Measurements from ENCODE around the gene NBEAL2. TPM values are rescaled to one million over a fixed set of nuclear protein-coding genes. Genes with fewer than 3 reads are reported as not detected.
"Not testable (repeated sequence)": the region's sequence is repeated elsewhere in the genome, so short reads cannot be mapped to it uniquely, and the experiment has no call there.

Gene NBEAL2
- total RNA-seq, 1 experiment from 2014 or later, result 80.0 TPM

DNA sequence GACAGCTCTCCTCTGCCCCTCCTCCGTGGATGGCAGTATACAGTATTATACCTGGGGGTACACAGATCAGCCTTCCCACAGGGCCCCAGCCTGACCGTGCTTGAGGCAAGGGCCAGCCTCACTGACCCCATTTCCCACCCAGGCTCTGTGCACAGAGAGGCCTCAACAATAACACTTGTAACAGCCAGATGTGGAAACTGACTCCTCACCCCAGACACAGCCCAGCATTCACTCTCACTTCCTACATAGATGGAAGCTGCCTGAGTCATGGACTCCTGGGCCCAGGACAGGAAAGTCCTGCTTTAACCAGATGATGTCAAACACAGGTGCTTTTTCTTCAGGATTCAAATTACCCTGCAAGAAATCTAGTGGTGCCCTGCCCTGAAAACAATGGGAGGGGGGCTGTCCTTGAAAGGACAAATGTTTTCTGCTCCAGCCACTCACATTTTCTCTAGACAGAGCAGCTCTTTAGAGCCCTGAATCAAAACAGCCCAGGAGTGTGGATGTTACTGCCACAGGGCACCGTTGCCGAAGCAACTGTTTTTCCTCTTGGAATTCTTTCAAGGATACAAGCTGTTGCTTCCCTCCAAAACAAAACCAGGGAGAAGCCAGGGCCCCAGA is 19.3 kb upstream of the NBEAL2 start (continued):
- TF ChIP-seq, protein P1, sequence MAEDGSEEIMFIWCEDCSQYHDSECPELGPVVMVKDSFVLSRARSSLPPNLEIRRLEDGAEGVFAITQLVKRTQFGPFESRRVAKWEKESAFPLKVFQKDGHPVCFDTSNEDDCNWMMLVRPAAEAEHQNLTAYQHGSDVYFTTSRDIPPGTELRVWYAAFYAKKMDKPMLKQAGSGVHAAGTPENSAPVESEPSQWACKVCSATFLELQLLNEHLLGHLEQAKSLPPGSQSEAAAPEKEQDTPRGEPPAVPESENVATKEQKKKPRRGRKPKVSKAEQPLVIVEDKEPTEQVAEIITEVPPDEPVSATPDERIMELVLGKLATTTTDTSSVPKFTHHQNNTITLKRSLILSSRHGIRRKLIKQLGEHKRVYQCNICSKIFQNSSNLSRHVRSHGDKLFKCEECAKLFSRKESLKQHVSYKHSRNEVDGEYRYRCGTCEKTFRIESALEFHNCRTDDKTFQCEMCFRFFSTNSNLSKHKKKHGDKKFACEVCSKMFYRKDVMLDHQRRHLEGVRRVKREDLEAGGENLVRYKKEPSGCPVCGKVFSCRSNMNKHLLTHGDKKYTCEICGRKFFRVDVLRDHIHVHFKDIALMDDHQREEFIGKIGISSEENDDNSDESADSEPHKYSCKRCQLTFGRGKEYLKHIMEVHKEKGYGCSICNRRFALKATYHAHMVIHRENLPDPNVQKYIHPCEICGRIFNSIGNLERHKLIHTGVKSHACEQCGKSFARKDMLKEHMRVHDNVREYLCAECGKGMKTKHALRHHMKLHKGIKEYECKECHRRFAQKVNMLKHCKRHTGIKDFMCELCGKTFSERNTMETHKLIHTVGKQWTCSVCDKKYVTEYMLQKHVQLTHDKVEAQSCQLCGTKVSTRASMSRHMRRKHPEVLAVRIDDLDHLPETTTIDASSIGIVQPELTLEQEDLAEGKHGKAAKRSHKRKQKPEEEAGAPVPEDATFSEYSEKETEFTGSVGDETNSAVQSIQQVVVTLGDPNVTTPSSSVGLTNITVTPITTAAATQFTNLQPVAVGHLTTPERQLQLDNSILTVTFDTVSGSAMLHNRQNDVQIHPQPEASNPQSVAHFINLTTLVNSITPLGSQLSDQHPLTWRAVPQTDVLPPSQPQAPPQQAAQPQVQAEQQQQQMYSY (CRISPR knock-in tag; IDR thresholded peaks at IDR 0.05), result no peak
- TF ChIP-seq, protein P2, sequence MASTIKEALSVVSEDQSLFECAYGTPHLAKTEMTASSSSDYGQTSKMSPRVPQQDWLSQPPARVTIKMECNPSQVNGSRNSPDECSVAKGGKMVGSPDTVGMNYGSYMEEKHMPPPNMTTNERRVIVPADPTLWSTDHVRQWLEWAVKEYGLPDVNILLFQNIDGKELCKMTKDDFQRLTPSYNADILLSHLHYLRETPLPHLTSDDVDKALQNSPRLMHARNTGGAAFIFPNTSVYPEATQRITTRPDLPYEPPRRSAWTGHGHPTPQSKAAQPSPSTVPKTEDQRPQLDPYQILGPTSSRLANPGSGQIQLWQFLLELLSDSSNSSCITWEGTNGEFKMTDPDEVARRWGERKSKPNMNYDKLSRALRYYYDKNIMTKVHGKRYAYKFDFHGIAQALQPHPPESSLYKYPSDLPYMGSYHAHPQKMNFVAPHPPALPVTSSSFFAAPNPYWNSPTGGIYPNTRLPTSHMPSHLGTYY (CRISPR knock-in tag; IDR thresholded peaks at IDR 0.05), result no peak
- TF ChIP-seq GRHL2 (CRISPR knock-in tag; IDR thresholded peaks at IDR 0.05; ENCODE audit: insufficient replicate concordance, severe bottlenecking) (no peak), OVOL2 (CRISPR knock-in tag; IDR thresholded peaks at IDR 0.05; ENCODE audit: borderline replicate concordance) (no peak), SOX15 (CRISPR knock-in tag; IDR thresholded peaks at IDR 0.05) (no peak)

DNA sequence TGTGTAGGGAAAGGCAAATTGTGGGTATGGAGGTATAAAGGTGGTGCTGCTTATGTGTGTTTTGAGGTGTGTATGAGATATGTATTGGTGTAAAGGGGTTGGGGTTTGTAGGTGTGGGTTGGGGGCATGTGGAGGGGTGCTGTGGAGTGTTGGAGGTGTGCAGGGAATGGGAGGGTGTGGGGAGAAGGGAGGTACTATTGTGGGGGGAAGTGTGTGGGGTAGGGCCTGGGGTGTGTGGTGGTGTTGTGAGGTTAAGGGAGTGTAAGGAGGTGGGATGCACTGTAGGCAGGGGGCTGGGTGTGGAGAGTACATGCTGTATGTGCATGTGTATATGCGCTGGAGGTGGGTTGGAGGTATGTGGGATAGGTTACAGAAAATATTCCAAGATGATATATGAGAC is 18.6 kb upstream of the NBEAL2 start:
- peaks cover 24% of the 10 kb centered on the region for H3K36me3 Mint-ChIP-seq
- ChIA-PET POLR2A (interaction anchor here (0.7 kb wide), 1 partner anchor 497 kb away, joined by 4 read pairs; no protein-coding TSS in a partner anchor), CTCF (interaction anchor here (1.0 kb wide), 1 partner anchor 52 kb away, joined by 3 read pairs; no protein-coding TSS in a partner anchor)
- H3K27ac Mint-ChIP-seq, result peak overlapping the region; percentile 77
- no peak for DNase-seq (ENCODE audit: low spot score)
- peaks cover 36% of the 10 kb centered on the region for H3K4me1 Mint-ChIP-seq
- peaks cover 6% of the 10 kb centered on the region for H3K9me3 Mint-ChIP-seq
- no peak overlapping the region for H3K4me3 Mint-ChIP-seq
- no peak for TF ChIP-seq GABPB1 (CRISPR knock-in tag; IDR thresholded peaks at IDR 0.05)
- TF ChIP-seq ZNF121 (CRISPR knock-in tag; IDR thresholded peaks at IDR 0.05), result no peak
- ATAC-seq, result no peak
- no peaks in the 10 kb centered on the region for H3K27me3 Mint-ChIP-seq (ENCODE audit: low read depth)

DNA sequence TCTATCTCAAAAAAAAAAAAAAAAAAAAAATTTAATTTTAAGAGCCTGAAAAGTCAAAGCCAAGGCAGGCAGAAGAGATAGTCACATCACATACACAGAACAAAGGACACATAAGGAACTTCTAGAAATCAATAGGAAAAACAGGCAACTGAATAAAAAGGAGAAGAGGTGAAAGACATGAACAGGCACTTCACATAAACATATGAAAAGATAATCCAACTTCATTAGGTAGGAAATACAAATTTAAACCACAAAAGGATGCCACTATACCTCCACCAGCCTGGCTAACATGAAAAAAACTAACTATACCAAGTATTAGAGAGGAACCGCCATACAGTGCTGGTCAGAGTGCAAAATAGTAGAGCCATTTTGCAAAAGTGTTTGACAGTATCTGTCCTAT is 17.0 kb upstream of the NBEAL2 start:
- no peak for ATAC-seq
- TF ChIP-seq KAT7 (CRISPR knock-in tag; IDR thresholded peaks at IDR 0.05; ENCODE audit: borderline replicate concordance), result no peak
- Mint-ChIP-seq H3K4me1 (peaks cover 47% of the 10 kb centered on the region), H3K36me3 (peaks cover 28% of the 10 kb centered on the region), H3K27me3 (ENCODE audit: low read depth) (no peaks in the 10 kb centered on the region), H3K4me3 (no peak overlapping the region), H3K9me3 (peaks cover 6% of the 10 kb centered on the region), H3K27ac (no peak overlapping the region)
- POLR2A ChIA-PET, result no interaction called here
- CTCF ChIA-PET, result no interaction called here
- no peak for DNase-seq (ENCODE audit: low spot score)

DNA sequence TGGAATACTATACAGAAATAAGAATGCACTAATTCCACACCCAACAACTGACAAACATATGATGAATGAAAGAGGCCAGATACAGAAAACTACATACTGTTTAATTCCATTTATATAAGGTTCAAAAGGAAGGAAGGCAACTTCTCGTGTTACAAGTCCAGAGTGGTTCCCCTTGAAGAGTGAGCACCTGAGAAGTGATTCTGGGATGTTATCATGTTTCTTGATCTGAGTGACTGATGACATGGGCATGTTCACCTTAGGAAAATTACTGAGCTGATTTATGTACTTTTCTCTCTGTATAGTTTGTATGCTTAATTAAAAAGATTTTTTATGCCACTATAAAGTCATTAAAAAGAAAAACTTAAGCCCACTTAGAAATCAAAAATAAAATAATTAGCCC is 16.5 kb upstream of the NBEAL2 start:
- H3K4me3 Mint-ChIP-seq, result no peak overlapping the region
- CTCF ChIA-PET, result no interaction called here
- POLR2A ChIA-PET, result no interaction called here
- ATAC-seq (no peak), DNase-seq (ENCODE audit: low spot score) (no peak)
- no peak overlapping the region for H3K27ac Mint-ChIP-seq
- H3K9me3 Mint-ChIP-seq, result peaks cover 6% of the 10 kb centered on the region
- no peaks in the 10 kb centered on the region for H3K27me3 Mint-ChIP-seq (ENCODE audit: low read depth)
- H3K36me3 Mint-ChIP-seq, result peaks cover 28% of the 10 kb centered on the region
- TF ChIP-seq ZNF396 (CRISPR knock-in tag; IDR thresholded peaks at IDR 0.05; ENCODE audit: borderline replicate concordance) (no peak), TEAD4 (CRISPR knock-in tag; IDR thresholded peaks at IDR 0.05) (no peak), NFYB (CRISPR knock-in tag; conservative IDR thresholded peaks at IDR 0.05; ENCODE audit: low read depth) (no peak), RORB (CRISPR knock-in tag; IDR thresholded peaks at IDR 0.05) (no peak), ZNF423 (CRISPR knock-in tag; IDR thresholded peaks at IDR 0.05) (no peak)
- TF ChIP-seq, protein P3, sequence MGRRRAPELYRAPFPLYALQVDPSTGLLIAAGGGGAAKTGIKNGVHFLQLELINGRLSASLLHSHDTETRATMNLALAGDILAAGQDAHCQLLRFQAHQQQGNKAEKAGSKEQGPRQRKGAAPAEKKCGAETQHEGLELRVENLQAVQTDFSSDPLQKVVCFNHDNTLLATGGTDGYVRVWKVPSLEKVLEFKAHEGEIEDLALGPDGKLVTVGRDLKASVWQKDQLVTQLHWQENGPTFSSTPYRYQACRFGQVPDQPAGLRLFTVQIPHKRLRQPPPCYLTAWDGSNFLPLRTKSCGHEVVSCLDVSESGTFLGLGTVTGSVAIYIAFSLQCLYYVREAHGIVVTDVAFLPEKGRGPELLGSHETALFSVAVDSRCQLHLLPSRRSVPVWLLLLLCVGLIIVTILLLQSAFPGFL (CRISPR knock-in tag; IDR thresholded peaks at IDR 0.05; ENCODE audit: borderline replicate concordance), result no peak
- TF ChIP-seq, protein P4, sequence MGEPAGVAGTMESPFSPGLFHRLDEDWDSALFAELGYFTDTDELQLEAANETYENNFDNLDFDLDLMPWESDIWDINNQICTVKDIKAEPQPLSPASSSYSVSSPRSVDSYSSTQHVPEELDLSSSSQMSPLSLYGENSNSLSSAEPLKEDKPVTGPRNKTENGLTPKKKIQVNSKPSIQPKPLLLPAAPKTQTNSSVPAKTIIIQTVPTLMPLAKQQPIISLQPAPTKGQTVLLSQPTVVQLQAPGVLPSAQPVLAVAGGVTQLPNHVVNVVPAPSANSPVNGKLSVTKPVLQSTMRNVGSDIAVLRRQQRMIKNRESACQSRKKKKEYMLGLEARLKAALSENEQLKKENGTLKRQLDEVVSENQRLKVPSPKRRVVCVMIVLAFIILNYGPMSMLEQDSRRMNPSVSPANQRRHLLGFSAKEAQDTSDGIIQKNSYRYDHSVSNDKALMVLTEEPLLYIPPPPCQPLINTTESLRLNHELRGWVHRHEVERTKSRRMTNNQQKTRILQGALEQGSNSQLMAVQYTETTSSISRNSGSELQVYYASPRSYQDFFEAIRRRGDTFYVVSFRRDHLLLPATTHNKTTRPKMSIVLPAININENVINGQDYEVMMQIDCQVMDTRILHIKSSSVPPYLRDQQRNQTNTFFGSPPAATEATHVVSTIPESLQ (CRISPR knock-in tag; IDR thresholded peaks at IDR 0.05), result no peak
- H3K4me1 Mint-ChIP-seq, result peaks cover 48% of the 10 kb centered on the region

DNA sequence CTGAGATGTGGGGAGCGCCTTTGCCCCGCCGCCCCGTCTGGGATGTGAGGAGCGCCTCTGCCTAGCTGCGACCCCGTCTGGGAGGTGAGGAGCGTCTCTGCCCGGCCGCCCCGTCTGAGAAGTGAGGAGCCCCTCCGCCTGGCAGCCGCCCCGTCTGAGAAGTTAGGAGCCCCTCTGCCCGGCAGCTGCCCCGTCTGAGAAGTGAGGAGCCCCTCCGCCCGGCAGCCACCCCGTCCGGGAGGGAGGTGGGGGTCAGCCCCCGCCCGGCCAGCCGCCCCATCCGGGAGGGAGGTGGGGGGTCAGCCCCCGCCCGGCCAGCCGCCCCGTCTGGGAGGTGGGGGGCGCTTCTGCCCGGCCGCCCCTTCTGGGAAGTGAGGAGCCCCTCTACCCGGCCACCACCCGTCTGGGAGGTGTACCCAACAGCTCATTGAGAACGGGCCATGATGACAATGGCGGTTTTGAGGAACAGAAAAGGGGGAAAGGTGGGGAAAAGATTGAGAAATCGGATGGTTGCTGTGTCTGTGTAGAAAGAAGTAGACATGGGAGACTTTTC is 15.4 kb upstream of the NBEAL2 start:
- H3K4me3 Mint-ChIP-seq; ATAC-seq; H3K27ac Mint-ChIP-seq; H3K27me3 Mint-ChIP-seq (ENCODE audit: low read depth); DNase-seq (ENCODE audit: low spot score); POLR2A ChIA-PET; H3K9me3 Mint-ChIP-seq; CTCF ChIA-PET: not testable (repeated sequence)
- peaks cover 43% of the 10 kb centered on the region for H3K4me1 Mint-ChIP-seq
- peaks cover 28% of the 10 kb centered on the region for H3K36me3 Mint-ChIP-seq

Data from WTC11 (cell line).